Activated gamma-delta T cell (primary cell): ENCODE results near the gene DOCK11.
"Not testable (repeated sequence)": the region's sequence is repeated elsewhere in the genome, so short reads cannot be mapped to it uniquely, and the experiment has no call there.

ENCODE experiments used
- DNase-seq: peaks from one replicate; lab custom pipeline; 2025; lab: John Stamatoyannopoulos, UW

The DOCK11 gene

DNA sequence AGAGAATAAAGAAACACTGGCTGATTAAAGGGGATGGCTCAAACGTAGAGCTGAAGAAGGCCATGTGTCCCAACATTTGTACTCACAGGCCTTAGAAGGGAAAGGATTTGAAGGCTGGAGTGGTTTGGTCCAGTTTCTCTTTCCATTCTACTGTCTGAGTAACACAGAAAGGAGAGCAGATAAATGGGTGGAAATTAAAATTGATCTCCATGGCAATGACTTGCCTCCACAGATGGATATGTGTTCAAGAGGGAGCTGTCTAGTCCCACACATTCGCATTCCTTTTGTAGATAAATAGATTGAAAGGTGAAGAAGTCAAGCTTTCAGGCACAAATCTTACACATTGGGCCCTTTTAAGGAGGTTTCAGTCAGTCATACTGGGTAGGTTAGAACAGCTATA lies 74.6 kb downstream of the DOCK11 start:
- DNase-seq: no peak

DNA sequence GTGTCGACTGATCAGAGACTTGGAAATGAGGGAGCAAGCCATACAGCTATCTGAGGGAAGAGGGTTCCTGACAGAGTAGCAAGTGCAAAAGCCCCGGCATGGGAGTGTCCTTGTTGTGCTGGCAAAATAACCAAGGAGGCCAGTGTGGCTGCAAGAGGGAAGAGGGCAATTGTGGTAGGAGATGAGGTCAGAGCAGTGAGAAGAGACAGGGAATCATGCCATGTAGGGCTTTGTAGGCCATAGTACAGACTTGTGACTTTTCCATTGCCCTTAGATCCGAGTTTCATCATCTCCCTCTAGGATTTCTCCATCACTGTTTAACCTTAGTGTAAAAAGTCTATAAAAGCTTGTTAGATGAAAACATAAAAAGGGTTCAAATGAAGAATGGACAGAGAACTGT lies 76.2 kb downstream of the DOCK11 start:
- DNase-seq: no peak

DNA sequence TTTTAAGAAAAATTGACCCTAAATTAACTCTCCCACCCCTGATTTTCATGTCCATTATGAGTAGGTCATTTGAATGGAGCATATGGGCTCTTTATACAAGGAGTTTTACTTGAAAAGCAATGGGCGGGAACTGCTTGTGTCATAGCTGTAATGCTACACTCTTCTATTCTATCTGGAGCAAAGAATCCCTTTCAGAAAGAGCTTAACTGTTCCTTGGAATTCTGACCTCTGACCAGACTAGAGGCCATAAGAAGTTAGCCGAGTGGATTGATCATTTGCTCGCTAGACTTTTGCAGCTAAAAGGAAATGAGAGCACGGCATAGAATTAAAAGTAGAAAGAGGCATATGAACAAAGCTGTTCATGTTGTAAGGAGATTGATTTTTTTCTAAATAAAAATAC lies 79.1 kb downstream of the DOCK11 start:
- DNase-seq: no peak

DNA sequence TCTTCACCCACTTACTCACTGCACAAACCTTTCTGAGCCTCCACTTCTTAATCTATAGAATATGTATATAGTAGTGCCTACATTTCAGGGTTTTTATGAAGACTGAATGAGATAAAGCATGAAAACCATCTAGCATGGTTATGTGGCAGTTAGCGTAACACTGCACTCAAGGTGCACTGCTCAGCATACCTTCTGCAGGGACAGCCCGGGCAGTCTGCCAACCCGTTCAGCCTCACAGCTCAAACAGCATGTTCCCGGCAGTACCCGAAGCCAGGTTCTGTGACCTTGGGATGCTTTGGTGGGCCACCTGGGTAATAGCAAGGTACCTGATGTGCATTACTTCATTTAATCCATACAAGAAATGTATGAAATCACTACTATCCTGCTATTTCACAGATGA lies 81.4 kb downstream of the DOCK11 start:
- DNase-seq: no peak

DNA sequence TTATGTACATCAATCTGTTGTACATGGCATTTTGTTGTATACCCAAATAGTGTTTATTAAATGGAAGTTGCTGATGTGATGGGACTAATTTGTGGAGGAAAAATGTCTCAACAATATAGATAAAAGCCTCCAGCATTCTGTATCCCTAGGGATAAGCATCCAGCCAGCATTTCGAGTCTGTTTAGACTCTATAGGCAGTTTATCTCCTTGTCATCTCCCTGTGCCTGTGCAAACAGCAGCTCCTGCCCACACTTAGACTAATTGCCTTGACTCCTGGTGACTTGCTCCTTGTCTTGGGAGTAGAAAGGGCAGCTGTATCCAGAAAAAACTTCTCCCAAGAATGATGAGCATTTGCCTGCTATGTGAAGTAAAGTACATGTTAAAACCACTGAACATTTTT lies 83.8 kb downstream of the DOCK11 start:
- DNase-seq: no peak

GRCh38 chrX:118582926-118583325 lies 87.3 kb downstream of the DOCK11 start:
- DNase-seq: not testable (repeated sequence)

DNA sequence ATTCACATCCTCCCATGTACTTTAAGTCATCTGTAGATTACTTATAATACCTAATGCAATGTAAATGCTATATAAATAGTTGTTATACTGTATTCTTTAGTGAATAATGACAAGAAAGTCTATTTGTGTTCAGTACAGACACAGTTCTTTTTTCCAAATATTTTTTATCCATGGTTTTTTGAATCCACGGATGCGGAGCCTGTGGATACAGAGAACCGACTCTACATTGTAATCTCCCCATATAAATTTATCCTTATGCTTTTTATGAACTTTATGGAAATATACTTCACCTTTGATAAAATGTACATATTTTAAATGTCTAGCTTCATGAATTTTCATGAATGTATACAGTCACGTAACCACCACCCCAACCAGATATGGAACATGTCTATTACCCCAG lies 88.2 kb downstream of the DOCK11 start:
- DNase-seq: no peak

DNA sequence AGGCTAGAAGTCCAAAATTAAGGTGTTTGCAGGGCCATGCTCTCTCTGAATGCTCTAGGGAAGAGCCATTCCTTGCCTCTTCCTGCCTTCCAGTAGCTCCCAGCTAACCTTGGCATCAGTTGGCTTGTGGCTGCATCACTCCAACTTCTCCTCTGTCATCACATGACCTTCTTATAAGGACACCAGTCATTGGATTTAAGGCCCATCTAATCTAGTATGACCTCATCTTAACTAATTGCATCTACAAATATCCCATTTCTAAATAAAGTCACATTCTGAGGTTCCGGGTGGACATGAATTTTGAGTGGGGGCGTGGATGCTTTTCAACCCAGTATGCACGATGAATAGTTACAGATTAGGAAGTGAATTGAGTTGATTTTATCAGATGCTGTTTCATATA lies 89.7 kb downstream of the DOCK11 start:
- DNase-seq: no peak

DNA sequence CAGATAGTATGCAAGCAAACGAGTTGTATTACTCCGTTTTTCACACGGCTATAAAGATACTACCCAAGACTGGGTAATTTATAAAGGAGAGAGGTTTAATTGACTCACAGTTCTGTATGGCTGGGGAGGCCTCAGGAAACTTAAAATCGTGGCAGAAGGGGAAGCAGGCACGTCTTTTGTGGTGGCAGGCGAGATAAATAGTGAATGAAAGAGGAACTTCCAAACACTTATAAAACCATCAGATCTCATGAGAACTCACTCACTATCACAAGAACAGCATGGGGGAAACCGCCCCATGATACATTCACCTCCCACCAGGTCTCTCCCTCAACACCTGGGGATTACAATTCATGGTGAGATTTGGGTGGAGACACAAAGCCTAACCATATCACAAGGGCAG lies 90.6 kb downstream of the DOCK11 start:
- not testable (repeated sequence) for DNase-seq

GRCh38 chrX:118588715-118589114 lies 93.1 kb downstream of the DOCK11 start:
- no peak for DNase-seq

DNA sequence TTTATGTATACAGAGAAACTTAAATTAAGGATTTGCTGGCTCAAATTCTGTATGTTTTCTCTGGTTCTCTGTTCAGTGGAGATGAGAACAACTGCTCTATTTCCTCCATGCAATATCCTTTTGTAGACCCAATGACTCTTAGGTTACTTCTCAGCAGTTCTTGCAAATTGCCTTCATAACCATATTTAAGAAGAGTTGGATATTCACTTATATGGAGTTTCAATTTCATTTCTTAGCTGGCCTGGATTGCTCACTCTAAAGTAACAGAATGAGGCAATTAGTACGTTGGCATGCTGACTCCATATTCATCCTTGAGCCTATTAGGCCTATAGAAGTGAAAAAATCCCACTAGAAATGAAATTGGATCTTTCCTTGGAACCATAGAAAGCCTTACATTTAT lies 93.6 kb downstream of the DOCK11 start:
- no peak for DNase-seq

DNA sequence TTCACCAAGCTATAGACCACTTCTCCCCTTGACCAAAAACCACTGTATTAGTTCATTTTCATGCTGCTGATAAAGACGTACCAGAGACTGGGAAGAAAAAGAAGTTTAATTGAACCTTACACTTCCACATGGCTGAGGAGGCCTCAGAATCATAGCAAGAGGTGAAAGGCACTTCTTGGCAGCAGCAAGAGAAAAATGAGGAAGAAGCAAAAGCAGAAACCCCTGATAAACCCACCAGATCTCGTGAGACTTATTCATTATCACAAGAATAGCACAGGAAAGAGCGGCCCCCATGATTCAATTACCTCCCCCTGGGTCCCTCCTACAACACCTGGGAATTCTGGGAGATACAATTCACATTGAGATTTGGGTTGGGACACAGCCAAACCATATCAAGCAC lies 97.8 kb downstream of the DOCK11 start:
- DNase-seq: no peak

- DNase-seq: no peak
Measured at GRCh38 chrX:118594697-118595420, 99.2 kb downstream of the DOCK11 start.

GRCh38 chrX:118595501-118596042 lies 100.0 kb downstream of the DOCK11 start:
- no peak for DNase-seq

GRCh38 chrX:118596390-118596789 lies 100.8 kb downstream of the DOCK11 start:
- DNase-seq: no peak

DNA sequence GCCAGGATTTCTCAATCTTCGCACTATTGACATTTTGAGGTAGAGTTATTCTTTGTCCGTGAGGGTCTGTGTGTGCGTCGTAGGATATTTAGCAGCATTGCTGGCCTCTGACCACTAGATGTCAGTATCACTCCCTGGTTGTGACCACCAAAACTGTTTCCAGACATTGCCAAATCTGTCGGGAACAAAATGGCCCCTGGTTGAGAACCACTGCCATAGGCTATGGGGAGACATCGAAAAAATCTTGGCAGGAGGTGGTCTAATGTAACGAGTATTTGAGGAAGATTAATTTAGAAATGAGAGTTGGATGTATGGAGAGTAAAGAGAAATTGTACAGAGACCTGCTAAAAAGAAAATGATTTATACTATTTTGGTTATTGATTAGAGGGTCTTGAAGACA lies 108.4 kb downstream of the DOCK11 start:
- DNase-seq: no peak

- no peak for DNase-seq
Measured at GRCh38 chrX:118612290-118612689, 116.7 kb downstream of the DOCK11 start.

DNA sequence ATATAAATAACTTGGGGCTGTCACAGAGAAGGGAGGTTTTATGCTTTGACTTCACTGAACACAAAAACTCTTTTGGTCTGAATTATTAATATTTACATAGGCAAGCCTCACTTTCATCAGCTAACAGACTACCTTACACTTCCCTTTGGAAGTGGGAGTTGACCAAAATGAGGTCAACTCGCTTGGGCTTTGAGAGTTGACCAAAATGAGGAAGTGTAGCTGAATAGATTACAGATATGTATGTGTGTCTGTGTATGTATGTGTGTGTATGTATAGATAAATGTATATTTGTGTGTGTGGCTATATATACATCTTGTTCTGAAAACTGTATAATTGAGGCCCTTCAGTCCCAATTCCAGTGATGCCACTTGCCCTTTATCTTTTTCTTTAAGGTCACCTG lies 118.5 kb downstream of the DOCK11 start:
- DNase-seq: no peak

DNA sequence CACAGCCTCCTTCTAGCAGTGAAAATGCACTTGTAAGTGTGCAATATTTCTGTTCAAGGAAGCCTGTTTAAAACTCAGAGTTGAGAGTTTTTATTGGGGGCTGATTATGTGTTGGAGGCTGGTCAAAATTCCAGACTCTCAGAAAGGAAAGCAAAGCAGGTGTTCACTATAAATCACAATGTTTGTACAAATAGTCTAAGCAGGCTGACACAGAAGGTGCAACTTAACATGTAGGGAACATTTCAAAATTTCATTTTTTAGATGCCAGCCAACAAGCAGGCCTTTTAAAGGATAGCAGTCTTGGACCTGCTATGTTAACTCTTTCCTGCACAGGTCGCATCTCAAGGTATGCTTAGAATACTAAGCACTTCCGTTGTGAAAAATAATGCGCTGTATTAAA lies 119.5 kb downstream of the DOCK11 start:
- no peak for DNase-seq

GRCh38 chrX:118621081-118621759 lies 125.6 kb downstream of the DOCK11 start:
- DNase-seq: no peak

- no peak for DNase-seq
Measured at GRCh38 chrX:118623062-118623461, 127.4 kb downstream of the DOCK11 start.

DNA sequence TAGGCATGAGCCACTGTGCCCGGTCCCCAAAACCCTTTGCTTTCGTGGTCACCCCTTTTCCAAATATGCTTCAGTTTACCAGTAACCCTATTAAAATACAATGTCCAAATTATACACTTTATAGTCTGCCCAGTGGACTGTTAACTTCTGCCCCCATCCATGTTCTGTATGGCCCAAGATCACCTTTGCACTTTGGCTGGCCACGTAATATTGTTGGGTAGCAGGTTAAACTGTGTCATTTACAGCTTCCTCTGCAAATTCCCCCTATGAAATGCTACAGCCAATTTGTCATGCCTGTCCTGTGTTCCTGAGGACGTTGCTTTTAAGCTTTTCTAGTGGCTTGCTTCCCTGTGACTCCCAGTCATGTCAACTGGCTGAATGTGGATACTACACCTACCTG lies 130.7 kb downstream of the DOCK11 start:
- no peak for DNase-seq

DNA sequence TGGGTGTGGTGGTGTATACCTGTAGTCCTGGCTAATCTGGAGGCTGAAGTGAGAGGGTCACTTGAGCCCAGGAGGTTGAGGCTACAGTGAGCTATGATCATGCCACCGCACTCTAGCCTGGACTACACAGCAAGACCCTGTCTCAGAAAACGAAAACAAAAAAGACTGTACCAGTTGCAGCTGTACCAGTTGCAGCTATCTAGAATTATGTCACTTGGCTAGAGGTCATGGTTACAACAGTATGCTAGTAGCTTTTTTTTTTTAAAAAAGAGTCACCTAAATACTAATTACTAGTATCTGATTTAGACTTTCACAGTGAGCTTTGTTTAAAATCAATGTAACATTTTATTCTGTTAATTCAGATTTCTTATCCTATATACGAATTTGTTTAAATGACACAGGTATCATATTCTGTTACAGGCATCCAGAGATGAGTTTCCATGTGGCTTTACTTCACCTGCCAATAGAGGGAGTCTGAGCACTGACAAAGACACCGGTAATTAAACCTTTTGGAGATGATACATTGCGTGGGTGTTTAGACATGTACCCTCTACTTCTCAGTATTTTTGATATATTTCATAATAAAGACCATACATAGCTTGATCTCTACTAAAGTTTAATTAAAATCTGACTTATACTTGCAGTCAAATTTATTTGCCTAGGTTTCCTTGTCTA lies 131.6 kb downstream of the DOCK11 start:
- no peak for DNase-seq
